ENCODE results near the gene C11orf71.

C11orf71 gene

DNA sequence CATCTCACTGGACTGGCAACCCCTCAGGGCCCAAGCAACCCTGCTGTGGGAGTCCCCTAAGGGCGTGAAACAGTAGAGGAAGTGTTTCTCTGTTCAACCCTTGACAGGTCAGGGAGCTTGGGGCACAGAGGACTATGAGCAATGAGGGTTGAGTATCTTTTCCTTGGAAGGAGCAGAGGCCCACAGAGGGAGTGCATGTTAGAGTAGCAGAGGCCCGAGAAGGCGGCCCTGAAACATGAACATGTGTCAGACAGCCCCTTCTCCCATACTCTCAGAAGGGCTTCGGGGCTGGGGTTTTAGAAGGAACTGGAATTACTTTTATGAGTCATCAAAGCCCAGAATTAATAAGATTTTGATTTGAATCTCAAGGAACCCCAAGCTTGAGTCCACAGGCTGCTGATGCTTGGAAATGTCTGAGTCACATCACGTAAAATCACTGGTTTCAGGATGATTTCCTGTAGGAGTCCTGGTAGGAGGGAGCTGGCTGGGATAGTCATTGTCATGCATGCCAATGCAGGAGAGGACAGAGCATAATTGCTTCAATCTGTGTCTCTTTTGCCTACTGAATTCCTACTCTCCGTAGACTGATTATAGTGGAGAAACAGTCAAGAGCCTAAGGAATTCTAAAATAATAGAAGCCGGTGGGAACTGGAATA lies 22.6 kb downstream of the C11orf71 start:
- TF ChIP-seq, protein P1, sequence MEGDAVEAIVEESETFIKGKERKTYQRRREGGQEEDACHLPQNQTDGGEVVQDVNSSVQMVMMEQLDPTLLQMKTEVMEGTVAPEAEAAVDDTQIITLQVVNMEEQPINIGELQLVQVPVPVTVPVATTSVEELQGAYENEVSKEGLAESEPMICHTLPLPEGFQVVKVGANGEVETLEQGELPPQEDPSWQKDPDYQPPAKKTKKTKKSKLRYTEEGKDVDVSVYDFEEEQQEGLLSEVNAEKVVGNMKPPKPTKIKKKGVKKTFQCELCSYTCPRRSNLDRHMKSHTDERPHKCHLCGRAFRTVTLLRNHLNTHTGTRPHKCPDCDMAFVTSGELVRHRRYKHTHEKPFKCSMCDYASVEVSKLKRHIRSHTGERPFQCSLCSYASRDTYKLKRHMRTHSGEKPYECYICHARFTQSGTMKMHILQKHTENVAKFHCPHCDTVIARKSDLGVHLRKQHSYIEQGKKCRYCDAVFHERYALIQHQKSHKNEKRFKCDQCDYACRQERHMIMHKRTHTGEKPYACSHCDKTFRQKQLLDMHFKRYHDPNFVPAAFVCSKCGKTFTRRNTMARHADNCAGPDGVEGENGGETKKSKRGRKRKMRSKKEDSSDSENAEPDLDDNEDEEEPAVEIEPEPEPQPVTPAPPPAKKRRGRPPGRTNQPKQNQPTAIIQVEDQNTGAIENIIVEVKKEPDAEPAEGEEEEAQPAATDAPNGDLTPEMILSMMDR (conservative IDR thresholded peaks at IDR 0.05; ENCODE audit: low read depth, low read length): no peak
- H3K4me3 ChIP-seq (ENCODE audit: low read length): no peak overlapping the region
- DNase-seq (ENCODE audit: low read depth): no peak

DNA sequence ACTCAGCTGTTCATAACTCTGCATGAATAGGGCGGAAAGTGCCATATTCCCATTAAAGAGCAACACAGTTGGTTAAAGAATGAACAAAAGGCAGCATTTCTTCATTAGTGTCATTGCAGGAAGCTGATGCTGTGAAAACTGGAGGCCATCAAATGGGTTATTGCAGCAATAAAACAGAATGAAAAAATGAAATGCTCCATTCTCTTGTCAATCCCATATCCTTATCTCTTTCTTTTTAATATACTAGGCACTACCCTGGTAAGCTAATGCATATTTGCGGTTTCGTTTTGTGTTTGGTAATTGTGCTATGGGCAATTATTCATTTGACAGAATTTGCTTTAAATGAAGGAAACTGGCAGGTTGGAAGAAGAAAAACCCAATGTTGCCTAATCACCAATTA lies 25.3 kb downstream of the C11orf71 start:
- TF ChIP-seq, protein P1 (conservative IDR thresholded peaks at IDR 0.05; ENCODE audit: low read depth, low read length): no peak

DNA sequence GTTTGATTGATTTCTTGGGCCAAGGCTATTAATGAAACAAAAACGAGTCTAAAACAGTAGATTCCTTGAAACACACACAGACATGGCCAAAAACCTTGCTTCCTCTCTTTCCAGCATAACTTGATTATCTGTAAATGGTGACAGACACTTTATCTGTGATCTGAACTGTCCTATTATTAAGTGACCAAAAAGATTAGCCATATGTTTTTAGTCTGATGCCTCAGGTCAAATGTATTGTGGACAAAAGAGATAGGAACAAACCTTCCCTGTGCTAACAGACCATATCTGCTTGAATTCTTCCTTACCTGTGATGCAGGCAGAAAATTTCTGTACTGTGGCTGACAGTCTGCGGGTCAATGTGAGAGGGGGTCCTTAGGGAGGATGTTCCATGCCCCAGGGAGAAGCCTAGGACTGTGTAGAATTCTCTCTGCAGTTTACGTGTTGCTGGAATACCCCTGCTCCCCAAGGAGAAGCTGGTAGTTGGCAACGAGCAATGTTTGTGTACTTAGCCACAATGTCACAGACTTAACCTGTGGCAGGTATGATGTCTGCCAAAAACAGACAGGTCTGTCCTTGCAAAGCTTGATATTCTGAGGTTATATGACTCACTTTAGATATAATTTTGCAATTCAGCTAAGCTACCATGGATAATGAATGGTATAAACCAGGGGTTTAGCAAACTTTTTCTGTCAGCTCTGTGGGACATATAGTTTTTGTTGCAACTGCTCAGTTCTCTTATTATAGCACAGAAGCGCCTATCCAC lies 31.2 kb downstream of the C11orf71 start:
- TF ChIP-seq, protein P1 (conservative IDR thresholded peaks at IDR 0.05; ENCODE audit: low read depth, low read length): no peak
- DNase-seq (ENCODE audit: low read depth): no peak
- H3K4me3 ChIP-seq (ENCODE audit: low read length): no peak overlapping the region

More for the DNA sequence above, 25.3 kb downstream of the C11orf71 start:
- H3K4me3 ChIP-seq (ENCODE audit: low read length): no peak overlapping the region
- no peak for DNase-seq (ENCODE audit: low read depth)

DNA sequence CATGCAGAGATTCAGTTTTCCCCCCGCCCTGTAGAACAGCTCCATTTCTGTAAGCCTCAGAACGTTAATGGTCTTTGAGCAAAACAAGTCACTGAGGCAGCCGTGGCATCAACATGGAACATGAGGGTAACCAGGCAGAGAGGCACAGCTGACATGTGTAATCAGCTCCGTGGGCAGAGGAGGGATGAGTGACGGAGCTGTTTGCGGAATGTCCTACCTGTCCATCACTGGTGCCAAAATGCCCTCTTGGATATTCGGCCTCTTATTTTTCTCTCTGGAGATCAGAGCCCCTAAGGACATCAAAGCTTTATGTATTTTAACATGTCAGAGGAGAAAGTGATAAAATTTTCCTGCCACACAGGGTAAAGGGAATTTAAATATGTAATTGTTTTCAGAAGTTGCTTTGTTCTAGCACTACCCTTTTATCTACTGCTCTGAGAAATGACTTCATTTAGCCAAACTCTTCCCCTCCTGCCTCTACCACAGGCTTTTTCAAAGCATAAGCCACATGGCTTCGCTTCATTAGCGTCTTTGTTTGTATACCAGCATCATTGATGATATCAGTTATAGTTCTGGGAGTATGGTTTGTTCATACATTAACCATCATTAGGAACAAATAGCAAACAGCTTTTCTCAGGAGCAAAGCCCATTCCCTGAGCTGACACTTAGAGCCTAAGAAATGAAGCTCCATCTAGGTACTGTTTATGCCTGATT lies 32.9 kb downstream of the C11orf71 start:
- no peak for DNase-seq (ENCODE audit: low read depth)
- H3K4me3 ChIP-seq (ENCODE audit: low read length): peak overlapping the region; percentile 1
- TF ChIP-seq, protein P1 (conservative IDR thresholded peaks at IDR 0.05; ENCODE audit: low read depth, low read length): no peak

DNA sequence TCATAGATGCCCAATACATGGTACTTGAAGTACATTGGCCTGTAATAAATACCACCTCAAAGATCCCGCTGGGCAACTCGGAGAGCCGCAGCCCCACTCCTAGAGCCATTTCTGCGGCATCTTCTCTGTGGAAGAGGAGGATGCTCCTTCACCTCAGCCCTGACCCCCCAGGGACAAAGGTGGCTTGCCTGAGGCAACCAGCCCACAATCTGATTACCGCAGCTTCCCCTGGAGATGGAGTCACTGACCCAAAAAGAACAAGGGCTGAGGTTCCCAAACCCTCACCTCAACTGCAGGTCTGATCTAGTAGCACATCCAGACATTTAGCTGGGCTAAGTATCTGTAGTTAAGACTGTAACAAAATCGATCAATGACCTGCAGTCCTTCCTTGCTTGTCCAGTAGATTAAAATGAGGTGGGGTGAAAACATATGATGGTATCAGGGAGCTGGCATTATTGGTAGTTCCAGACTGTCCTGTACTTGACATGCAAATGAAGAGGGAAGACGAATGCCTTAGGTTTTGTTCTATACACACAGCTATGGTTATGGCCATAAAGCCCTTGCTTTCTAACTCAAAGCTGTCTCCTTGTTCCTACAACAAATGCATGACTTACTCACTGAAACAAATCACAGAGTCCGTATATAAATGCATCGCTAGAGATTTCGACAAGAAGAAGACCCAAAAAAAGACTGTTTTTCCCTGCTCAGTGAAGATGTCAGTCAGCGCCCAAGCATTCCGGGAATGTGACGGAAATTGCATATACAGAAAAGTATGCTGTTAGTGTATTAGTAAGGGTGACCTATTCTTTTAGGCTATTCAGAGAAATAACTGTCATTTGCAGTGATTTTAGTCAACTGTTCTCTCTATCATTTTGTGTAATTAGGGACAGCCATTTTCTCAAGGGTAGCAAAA lies 33.7 kb downstream of the C11orf71 start:
- H3K4me3 ChIP-seq (ENCODE audit: low read length): peak overlapping the region; percentile 1
- DNase-seq (ENCODE audit: low read depth): peak; percentile 23
- TF ChIP-seq, protein P1 (conservative IDR thresholded peaks at IDR 0.05; ENCODE audit: low read depth, low read length): no peak

DNA sequence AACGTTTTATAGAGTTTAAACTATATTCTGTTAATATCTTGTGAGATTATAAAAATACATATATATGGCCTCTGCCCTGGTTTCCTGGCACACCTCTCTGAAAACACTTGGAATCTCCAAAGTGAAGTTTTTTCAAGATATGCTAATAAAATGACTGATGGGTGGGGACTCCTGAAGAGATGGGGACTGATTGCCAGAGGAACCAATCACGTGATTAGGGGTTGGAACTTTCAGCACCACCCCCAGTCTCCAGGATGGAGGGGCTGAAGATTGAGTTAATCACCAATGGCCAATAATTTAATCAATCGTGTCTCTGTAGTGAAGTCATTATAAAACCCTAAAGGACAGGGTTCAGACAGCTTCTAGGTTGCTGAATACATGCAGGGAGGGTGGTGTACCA lies 37.4 kb downstream of the C11orf71 start:
- TF ChIP-seq, protein P1 (conservative IDR thresholded peaks at IDR 0.05; ENCODE audit: low read depth, low read length): no peak
- DNase-seq (ENCODE audit: low read depth): no peak
- no peak overlapping the region for H3K4me3 ChIP-seq (ENCODE audit: low read length)
